Cardiac muscle cell (in vitro differentiated cells and primary cell): ENCODE results near the gene IHH. TPM values are rescaled to one million over a fixed set of nuclear protein-coding genes. Genes with fewer than 3 reads are reported as not detected.

Experiments used
- DNase-seq, 2 donors: peaks; one replicate each; pipeline versions ENCODE4 v3.0.0 to v3.0.0-alpha.2; 2010 to 2017; ENCODE audit warnings: low read depth in 1 of 2, low spot score in 1 of 2
- H3K27ac ChIP-seq: fragments of 200-600 bp; sonication (generic); 2 replicates; pipeline ENCODE4 v1.5.1; 2016
- H3K27me3 ChIP-seq: fragments of 200-600 bp; sonication (generic); 2 replicates; pipeline ENCODE4 v1.6.0; 2016; ENCODE audit warnings: control low read depth
- H3K36me3 ChIP-seq: fragments of 200-600 bp; sonication (generic); 2 replicates; pipeline ENCODE4 v1.5.1; 2016; ENCODE audit warnings: control low read depth
- H3K4me1 ChIP-seq: fragments of 200-600 bp; sonication (generic); 2 replicates; pipeline ENCODE4 v1.8.1; 2017; ENCODE audit warnings: low read depth, mild to moderate bottlenecking, mixed run types
- H3K4me3 ChIP-seq: fragments of 200-600 bp; sonication (generic); 2 replicates; pipeline ENCODE4 v1.5.1; 2016; ENCODE audit warnings: mild to moderate bottlenecking
- H3K9me3 ChIP-seq: fragments of 200-600 bp; sonication (generic); 2 replicates; pipeline ENCODE4 v1.5.1; 2017; ENCODE audit warnings: low read depth, mild to moderate bottlenecking, control low read depth
- CTCF ChIP-seq: IDR thresholded peaks from 2 replicates; pipeline ENCODE4 v1.5.1; 2012; ENCODE audit warnings: low read depth, mild to moderate bottlenecking, low read length
- polyA plus RNA-seq: library from polyadenylated mRNA; unstranded; fragments of >200 nt; fragmentation: Nextera tagmentation; extraction: Ambion mirVana; gene quantifications from 2 replicates; pipeline ENCODE4 v1.2.1, GENCODE V29; 2016
- total RNA-seq: library from RNA; depleted of rRNA; stranded (reverse); fragments of >200 nt; gene quantifications from 2 replicates; pipeline ENCODE4 v1.2.3, GENCODE V29; 2016

Gene IHH
- total and polyA plus RNA-seq, 2 experiments from 2014 or later, result not detected

GRCh38 chr2:219025637-219026585 lies 34.8 kb downstream of the IHH start:
- TF ChIP-seq CTCF, result no peak
- H3K9me3 ChIP-seq, result no peaks in the 10 kb centered on the region
- no peaks in the 10 kb centered on the region for H3K4me1 ChIP-seq
- H3K27me3 ChIP-seq, result peaks cover 33% of the 10 kb centered on the region
- DNase-seq, result no peak
- no peaks in the 10 kb centered on the region for H3K36me3 ChIP-seq
- no peak overlapping the region for H3K27ac ChIP-seq
- no peak overlapping the region for H3K4me3 ChIP-seq

GRCh38 chr2:219024059-219024458 lies 36.7 kb downstream of the IHH start:
- no peaks in the 10 kb centered on the region for H3K36me3 ChIP-seq
- no peaks in the 10 kb centered on the region for H3K4me1 ChIP-seq
- H3K4me3 ChIP-seq, result no peak overlapping the region
- no peaks in the 10 kb centered on the region for H3K9me3 ChIP-seq
- H3K27ac ChIP-seq, result no peak overlapping the region
- no peak for DNase-seq
- TF ChIP-seq CTCF, result no peak
- peaks cover 43% of the 10 kb centered on the region for H3K27me3 ChIP-seq

- no peaks in the 10 kb centered on the region for H3K9me3 ChIP-seq
- no peak for DNase-seq
- H3K36me3 ChIP-seq, result no peaks in the 10 kb centered on the region
- no peaks in the 10 kb centered on the region for H3K4me1 ChIP-seq
- no peak overlapping the region for H3K27ac ChIP-seq
- H3K4me3 ChIP-seq, result no peak overlapping the region
- peaks cover 40% of the 10 kb centered on the region for H3K27me3 ChIP-seq
- TF ChIP-seq CTCF, result no peak
Observed at GRCh38 chr2:219023045-219023605, 37.6 kb downstream of the IHH start.

GRCh38 chr2:219022616-219023015 lies 38.1 kb downstream of the IHH start:
- Histone ChIP-seq H3K9me3 (no peaks in the 10 kb centered on the region), H3K4me1 (no peaks in the 10 kb centered on the region), H3K4me3 (no peak overlapping the region), H3K27me3 (peaks cover 36% of the 10 kb centered on the region), H3K27ac (no peak overlapping the region), H3K36me3 (no peaks in the 10 kb centered on the region)
- TF ChIP-seq CTCF, result no peak
- DNase-seq, result no peak

- Histone ChIP-seq H3K36me3 (no peaks in the 10 kb centered on the region), H3K27ac (no peak overlapping the region), H3K4me1 (no peaks in the 10 kb centered on the region), H3K27me3 (peaks cover 33% of the 10 kb centered on the region), H3K4me3 (no peak overlapping the region), H3K9me3 (no peaks in the 10 kb centered on the region)
- DNase-seq, result no peak
- no peak for TF ChIP-seq CTCF
Observed at GRCh38 chr2:219022041-219022440, 38.7 kb downstream of the IHH start.
